Thymus (tissue), 11 donors: ENCODE data around the gene FHIT. TPM values are rescaled to one million over a fixed set of nuclear protein-coding genes. Genes with fewer than 3 reads are reported as not detected.

Experiments
- DNase-seq, 9 donors: peaks; one replicate each; pipeline ENCODE4 v3.0.0-alpha.2; 2013; ENCODE audit warnings: low spot score in 9 of 9, low read depth in 6 of 9, missing footprints in 1 of 9
- H3K27ac ChIP-seq, 2 donors: one replicate each; pipeline ENCODE4 v1.5.1; 2013; ENCODE audit warnings: control low read depth in 1 of 2, low read depth in 1 of 2, low read length in 1 of 2, mild to moderate bottlenecking in 1 of 2, moderate library complexity in 1 of 2
- H3K27me3 ChIP-seq, 2 donors: one replicate each; pipeline ENCODE4 v1.5.1; 2013; ENCODE audit warnings: low read length in 1 of 2; ENCODE audit not compliant: control insufficient read depth in 2 of 2, insufficient read depth in 1 of 2
- H3K36me3 ChIP-seq, 2 donors: one replicate each; pipeline ENCODE4 v1.5.1; 2013; ENCODE audit warnings: low read length in 1 of 2, mild to moderate bottlenecking in 1 of 2, moderate library complexity in 1 of 2; ENCODE audit not compliant: control insufficient read depth in 2 of 2, insufficient read depth in 2 of 2
- H3K4me1 ChIP-seq, 2 donors: one replicate each; pipeline ENCODE4 v1.5.1; 2013; ENCODE audit warnings: low read length in 2 of 2; ENCODE audit not compliant: control insufficient read depth in 2 of 2, insufficient read depth in 2 of 2
- H3K4me3 ChIP-seq, 2 donors: one replicate each; pipeline ENCODE4 v1.5.1; 2013; ENCODE audit warnings: low read length in 2 of 2, control low read depth in 1 of 2, mild to moderate bottlenecking in 1 of 2
- H3K9me3 ChIP-seq, 2 donors: one replicate each; pipeline ENCODE4 v1.5.1; 2013; ENCODE audit warnings: low read length in 1 of 2, mild to moderate bottlenecking in 1 of 2; ENCODE audit not compliant: control insufficient read depth in 2 of 2, insufficient read depth in 1 of 2
- WGBS: extraction: QIAGEN DNeasy Blood & Tissue Kit; methylation state at CpG from one replicate; pipeline ENCODE4 v1.1.7; 2013; 5-methylcytosine and 5-hydroxymethylcytosine counted together
- polyA plus RNA-seq: library from polyadenylated mRNA; stranded (reverse); fragments of 200-250 nt; gene quantifications from one replicate; pipeline ENCODE4 v1.2.3, GENCODE V29; 2013
- total RNA-seq: library from RNA; stranded (reverse); fragments of 120-200 nt; gene quantifications from one replicate; pipeline ENCODE4 v1.2.4, GENCODE V29; 2013
- donor health status: healthy.

Gene FHIT
- total and polyA plus RNA-seq, 2 donors, result 9.2 to 13.2 TPM

- no peak for DNase-seq
- 98% methylated on average over 7 of the region's 7 CpGs for WGBS
- H3K4me1 ChIP-seq, result peaks cover 5% of the 10 kb centered on the region in 2 donors
Observed at GRCh38 chr3:60036803-60037202, 1214.4 kb downstream of the FHIT start.

GRCh38 chr3:60033901-60034453, 1217.3 kb downstream of the FHIT start:
- WGBS, result 78% methylated on average over 3 of the region's 3 CpGs
- Histone ChIP-seq H3K27ac (no peak overlapping the region), H3K9me3 (no peaks in the 10 kb centered on the region), H3K36me3 (no peaks in the 10 kb centered on the region), H3K4me1 (peaks cover 3 to 5% of the 10 kb centered on the region in 2 donors), H3K27me3 (no peaks in the 10 kb centered on the region), H3K4me3 (no peak overlapping the region)
- DNase-seq, result no peak

More at GRCh38 chr3:60036803-60037202, 1214.4 kb downstream of the FHIT start:
- H3K27me3 ChIP-seq, result no peaks in the 10 kb centered on the region
- no peaks in the 10 kb centered on the region for H3K36me3 ChIP-seq
- H3K9me3 ChIP-seq, result no peaks in the 10 kb centered on the region
- H3K4me3 ChIP-seq, result no peak overlapping the region
- H3K27ac ChIP-seq, result no peak overlapping the region

GRCh38 chr3:60030982-60031381, 1220.3 kb downstream of the FHIT start:
- Histone ChIP-seq H3K9me3 (no peaks in the 10 kb centered on the region), H3K4me1 (peaks cover 3% of the 10 kb centered on the region in 2 donors), H3K4me3 (no peak overlapping the region), H3K27ac (no peak overlapping the region), H3K36me3 (no peaks in the 10 kb centered on the region), H3K27me3 (no peaks in the 10 kb centered on the region)
- 96% methylated on average over 1 of the region's 1 CpG for WGBS
- DNase-seq, result no peak

GRCh38 chr3:60028233-60028632, 1223.0 kb downstream of the FHIT start:
- H3K9me3 ChIP-seq, result no peaks in the 10 kb centered on the region
- DNase-seq, result no peak
- no peak overlapping the region for H3K4me3 ChIP-seq
- whole genome bisulfite sequencing, result 98% methylated on average over 2 of the region's 2 CpGs
- no peak overlapping the region for H3K27ac ChIP-seq
- no peaks in the 10 kb centered on the region for H3K36me3 ChIP-seq
- peaks cover 6 to 8% of the 10 kb centered on the region in 2 donors for H3K4me1 ChIP-seq
- no peaks in the 10 kb centered on the region for H3K27me3 ChIP-seq

- H3K4me1 ChIP-seq, result peaks cover 7 to 10% of the 10 kb centered on the region in 2 donors
- H3K27ac ChIP-seq, result no peak overlapping the region
- H3K4me3 ChIP-seq, result no peak overlapping the region
- 60% methylated on average over 7 of the region's 7 CpGs for WGBS
- H3K27me3 ChIP-seq, result no peaks in the 10 kb centered on the region
- no peaks in the 10 kb centered on the region for H3K36me3 ChIP-seq
- H3K9me3 ChIP-seq, result no peaks in the 10 kb centered on the region
- DNase-seq, result no peak
Observed at GRCh38 chr3:60027335-60027734, 1223.9 kb downstream of the FHIT start.

GRCh38 chr3:60025096-60026050, 1225.9 kb downstream of the FHIT start:
- H3K27me3 ChIP-seq, result no peaks in the 10 kb centered on the region
- H3K27ac ChIP-seq, result no peak overlapping the region
- no peaks in the 10 kb centered on the region for H3K36me3 ChIP-seq
- no peak overlapping the region for H3K4me3 ChIP-seq
- peak in 1 of 9 donors; percentile 40 for DNase-seq
- peaks cover 7 to 10% of the 10 kb centered on the region in 2 donors for H3K4me1 ChIP-seq
- 96% methylated on average over 3 of the region's 3 CpGs for WGBS
- H3K9me3 ChIP-seq, result no peaks in the 10 kb centered on the region

- Histone ChIP-seq H3K9me3 (no peaks in the 10 kb centered on the region), H3K4me3 (no peak overlapping the region), H3K4me1 (peaks cover 7 to 10% of the 10 kb centered on the region in 2 donors), H3K27ac (no peak overlapping the region), H3K27me3 (no peaks in the 10 kb centered on the region), H3K36me3 (no peaks in the 10 kb centered on the region)
- DNase-seq, result no peak
- WGBS, result 99% methylated on average over 2 of the region's 2 CpGs
Observed at GRCh38 chr3:60024400-60024799, 1226.9 kb downstream of the FHIT start.

GRCh38 chr3:60023189-60023588, 1228.1 kb downstream of the FHIT start:
- Histone ChIP-seq H3K27me3 (no peaks in the 10 kb centered on the region), H3K9me3 (peaks cover 0 to 6% of the 10 kb centered on the region in 2 donors), H3K4me3 (no peak overlapping the region), H3K27ac (no peak overlapping the region), H3K36me3 (no peaks in the 10 kb centered on the region), H3K4me1 (peaks cover 7 to 15% of the 10 kb centered on the region in 2 donors)
- no peak for DNase-seq

GRCh38 chr3:60017631-60018030, 1233.6 kb downstream of the FHIT start:
- 26% methylated on average over 2 of the region's 2 CpGs for WGBS
- Histone ChIP-seq H3K4me1 (peaks cover 14 to 33% of the 10 kb centered on the region in 2 donors), H3K27me3 (no peaks in the 10 kb centered on the region), H3K36me3 (peaks cover 0 to 2% of the 10 kb centered on the region in 2 donors), H3K4me3 (no peak overlapping the region), H3K27ac (peak overlapping the region in 1 of 2 donors; percentile 61), H3K9me3 (peaks cover 0 to 6% of the 10 kb centered on the region in 2 donors)
- peak in 2 of 9 donors; percentile 56 to 58 for DNase-seq
